Activated CD4-positive, alpha-beta memory T cell treated with anti-CD3 and anti-CD28 coated beads for 36 hours (primary cell): ENCODE measurements around the gene VWC2L. TPM values are rescaled to one million over a fixed set of nuclear protein-coding genes. Genes with fewer than 3 reads are reported as not detected.

Experiments used
- CTCF ChIA-PET: fragments of 350-600 bp; sonication (Branson Sonifier 250); formaldehyde crosslinking; loops from one replicate; lab custom pipeline; 2021; ENCODE audit warnings: antibody characterized with exemption, inconsistent platforms; lab: Charles Lee
- POLR2A ChIA-PET: fragments of 350-600 bp; sonication (Branson Sonifier 250); formaldehyde crosslinking; loops from one replicate; lab custom pipeline; 2021; ENCODE audit warnings: antibody characterized with exemption; lab: Charles Lee
- DNase-seq: peaks from one replicate; pipeline ENCODE4 v3.0.0-alpha.2; 2020
- H3K27ac Mint-ChIP-seq: one replicate; pipeline ENCODE4 v1.8.0; 2021; ENCODE audit warnings: mixed read lengths
- H3K27me3 Mint-ChIP-seq: one replicate; pipeline ENCODE4 v1.8.0; 2021; ENCODE audit warnings: mixed read lengths
- H3K36me3 Mint-ChIP-seq: one replicate; pipeline ENCODE4 v1.8.0; 2021; ENCODE audit warnings: mixed read lengths
- H3K4me1 Mint-ChIP-seq: one replicate; pipeline ENCODE4 v1.8.0; 2021; ENCODE audit warnings: low read depth, mixed read lengths
- H3K4me3 Mint-ChIP-seq: one replicate; pipeline ENCODE4 v1.8.0; 2021; ENCODE audit warnings: mild to moderate bottlenecking, mixed read lengths
- H3K9me3 Mint-ChIP-seq: one replicate; pipeline ENCODE4 v1.8.0; 2021; ENCODE audit warnings: mixed read lengths
- intact Hi-C: fragments of 100-400 bp; cut with micrococcal nuclease; formaldehyde crosslinking; loops from one replicate; pipeline ENCODE4 v1.15.1; 2023
- total RNA-seq, 2 experiments: library from RNA; stranded (reverse); gene quantifications; one replicate each; pipeline ENCODE4 v1.2.3, GENCODE V29; 2021

Gene VWC2L
- total RNA-seq, 2 experiments from 2014 or later: not detected

DNA sequence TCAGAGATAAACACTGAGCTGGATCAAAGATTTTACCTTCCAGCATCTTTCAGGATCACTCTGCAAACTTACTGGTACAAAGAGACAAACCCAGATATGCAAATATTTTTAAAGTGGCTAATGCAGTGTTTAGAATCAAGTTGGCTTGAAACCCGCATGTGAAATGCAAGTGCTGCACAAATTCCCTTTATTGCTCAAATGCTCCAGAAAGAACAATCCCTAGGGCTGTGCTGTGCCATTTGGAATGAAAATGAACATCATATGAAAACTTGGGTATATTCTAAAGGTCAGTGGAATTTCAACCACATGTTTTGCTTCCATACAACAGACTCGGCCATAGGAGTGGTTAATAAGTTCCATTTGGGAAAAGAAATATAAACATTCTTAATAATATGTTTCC, 139.1 kb downstream of the VWC2L start:
- no peaks in the 10 kb centered on the region for H3K36me3 Mint-ChIP-seq
- no peak for DNase-seq
- H3K27me3 Mint-ChIP-seq: no peaks in the 10 kb centered on the region
- H3K4me3 Mint-ChIP-seq: no peak overlapping the region
- H3K27ac Mint-ChIP-seq: no peak overlapping the region
- intact Hi-C loops: no loop called here
- POLR2A ChIA-PET: no interaction called here
- H3K4me1 Mint-ChIP-seq: no peaks in the 10 kb centered on the region
- CTCF ChIA-PET: no interaction called here
- no peaks in the 10 kb centered on the region for H3K9me3 Mint-ChIP-seq

DNA sequence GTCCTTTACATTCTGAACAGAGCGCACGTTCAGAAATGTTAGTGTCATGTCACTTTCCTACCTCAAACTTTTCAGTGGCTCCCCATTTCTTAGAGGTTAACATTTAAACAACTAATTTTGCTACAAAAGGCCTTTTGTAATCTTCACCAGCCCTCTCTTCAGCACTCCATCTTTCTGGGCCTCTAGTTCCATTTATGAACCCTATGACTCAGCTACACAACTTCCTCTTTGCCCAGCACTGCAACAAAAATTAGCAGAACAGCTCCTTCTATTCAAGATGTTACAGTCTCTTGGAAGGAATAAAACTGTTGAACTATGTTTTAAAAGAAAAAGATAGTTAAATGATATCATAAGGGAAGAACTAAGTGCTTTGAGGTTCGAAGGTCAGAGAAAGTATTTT, 139.9 kb downstream of the VWC2L start:
- no peak overlapping the region for H3K27ac Mint-ChIP-seq
- ChIA-PET CTCF (no interaction called here), POLR2A (no interaction called here)
- H3K4me1 Mint-ChIP-seq: no peaks in the 10 kb centered on the region
- intact Hi-C loops: no loop called here
- no peak for DNase-seq
- H3K4me3 Mint-ChIP-seq: no peak overlapping the region
- H3K36me3 Mint-ChIP-seq: no peaks in the 10 kb centered on the region
- no peaks in the 10 kb centered on the region for H3K27me3 Mint-ChIP-seq
- H3K9me3 Mint-ChIP-seq: no peaks in the 10 kb centered on the region

DNA sequence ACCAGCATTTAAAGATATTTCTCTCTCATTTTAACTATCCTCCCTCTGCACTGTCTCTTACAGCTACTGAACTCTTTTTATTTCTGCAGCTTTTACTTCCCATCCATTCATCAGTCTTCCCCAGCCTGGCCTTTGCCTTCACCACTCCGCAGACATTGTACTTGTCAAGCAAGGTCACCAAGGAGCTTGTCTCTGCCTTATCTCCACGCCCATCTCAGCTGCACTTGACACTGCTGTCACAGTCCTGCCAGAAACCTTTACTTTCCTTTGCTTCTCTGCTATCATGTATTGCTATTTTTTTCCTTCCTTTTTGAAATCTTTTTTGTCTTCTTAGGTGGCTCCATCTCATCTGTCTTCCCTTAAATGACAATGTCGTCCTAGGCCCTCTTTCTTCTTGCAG, 147.0 kb downstream of the VWC2L start:
- H3K4me1 Mint-ChIP-seq: no peaks in the 10 kb centered on the region
- no peak overlapping the region for H3K4me3 Mint-ChIP-seq
- H3K27ac Mint-ChIP-seq: no peak overlapping the region
- DNase-seq: no peak
- ChIA-PET POLR2A (no interaction called here), CTCF (no interaction called here)
- H3K27me3 Mint-ChIP-seq: peaks cover 5% of the 10 kb centered on the region
- intact Hi-C loops: no loop called here
- peaks cover 2% of the 10 kb centered on the region for H3K9me3 Mint-ChIP-seq
- no peaks in the 10 kb centered on the region for H3K36me3 Mint-ChIP-seq

DNA sequence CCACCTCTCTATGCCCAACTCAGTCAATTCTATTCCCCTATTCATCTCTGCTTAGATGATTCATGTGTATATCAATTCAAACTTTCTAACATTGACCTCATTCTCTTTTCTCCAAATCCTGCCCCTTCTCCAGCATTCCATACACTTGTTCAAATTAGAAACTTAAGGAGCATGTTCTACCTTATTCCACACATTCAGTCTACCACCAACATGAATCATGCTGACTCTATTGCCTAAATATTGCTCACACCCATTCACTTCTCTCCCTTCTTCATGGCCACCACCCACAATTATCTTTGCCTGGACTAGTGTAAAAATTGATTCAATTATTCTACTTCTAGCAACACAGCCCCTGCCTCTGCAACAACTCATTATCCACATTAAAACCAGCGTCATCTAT, 147.5 kb downstream of the VWC2L start:
- Mint-ChIP-seq H3K4me3 (no peak overlapping the region), H3K4me1 (no peaks in the 10 kb centered on the region), H3K9me3 (peaks cover 2% of the 10 kb centered on the region), H3K27me3 (peaks cover 5% of the 10 kb centered on the region), H3K27ac (no peak overlapping the region), H3K36me3 (no peaks in the 10 kb centered on the region)
- DNase-seq: no peak
- intact Hi-C loops: no loop called here
- ChIA-PET POLR2A (no interaction called here), CTCF (no interaction called here)

DNA sequence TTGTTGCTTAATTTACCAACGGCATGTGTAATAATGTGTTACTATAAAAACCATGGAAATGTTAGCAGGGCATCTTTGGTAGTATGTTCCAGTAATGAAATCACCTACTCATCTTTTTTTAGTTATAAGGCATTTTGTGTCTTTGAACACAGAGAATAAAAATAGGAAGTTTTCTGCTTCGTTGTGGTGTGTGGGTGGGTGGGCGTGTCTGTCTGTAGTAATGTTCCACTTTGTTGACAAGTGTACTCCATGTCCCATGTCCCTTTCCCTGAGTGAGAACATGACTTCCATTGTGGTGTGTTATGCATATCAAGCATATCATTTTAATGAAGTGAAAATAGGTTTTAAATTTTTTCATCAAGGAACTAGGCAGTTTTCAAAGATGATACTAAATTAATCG, 149.3 kb downstream of the VWC2L start:
- Mint-ChIP-seq H3K9me3 (peaks cover 2% of the 10 kb centered on the region), H3K4me1 (no peaks in the 10 kb centered on the region), H3K27me3 (peaks cover 10% of the 10 kb centered on the region), H3K27ac (no peak overlapping the region), H3K4me3 (no peak overlapping the region), H3K36me3 (no peaks in the 10 kb centered on the region)
- CTCF ChIA-PET: no interaction called here
- intact Hi-C loops: no loop called here
- DNase-seq: no peak
- POLR2A ChIA-PET: no interaction called here

DNA sequence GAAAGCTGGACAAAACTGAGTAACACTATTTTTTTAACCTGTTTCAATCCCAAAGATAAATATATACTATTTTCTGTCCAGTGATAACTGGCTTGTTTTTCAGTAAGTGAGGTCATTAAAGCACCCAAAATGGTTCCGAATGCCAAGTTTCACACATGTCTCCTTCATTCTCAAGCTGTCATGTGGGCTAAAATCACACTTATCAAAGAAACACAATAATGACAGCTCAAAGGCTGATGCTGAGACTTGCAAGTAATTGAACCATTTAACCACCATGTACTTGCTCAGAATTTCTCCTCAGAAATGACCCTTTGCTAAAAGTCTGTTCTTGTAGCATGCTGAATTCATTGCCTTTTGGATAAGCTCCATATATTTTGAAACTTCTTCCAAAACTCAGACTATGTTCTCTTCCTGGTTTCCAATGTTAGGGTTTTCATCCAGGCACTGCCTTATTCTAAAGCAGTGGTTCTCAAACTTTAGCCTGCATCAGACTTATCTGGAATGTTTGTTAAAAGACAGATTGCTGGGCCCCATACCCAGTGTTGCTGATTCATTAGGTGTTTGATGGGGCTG, 149.8 kb downstream of the VWC2L start:
- H3K9me3 Mint-ChIP-seq: peaks cover 2% of the 10 kb centered on the region
- no peak overlapping the region for H3K4me3 Mint-ChIP-seq
- no peak overlapping the region for H3K27ac Mint-ChIP-seq
- no peaks in the 10 kb centered on the region for H3K4me1 Mint-ChIP-seq
- no peak for DNase-seq
- peaks cover 10% of the 10 kb centered on the region for H3K27me3 Mint-ChIP-seq
- H3K36me3 Mint-ChIP-seq: no peaks in the 10 kb centered on the region
- intact Hi-C loops: no loop called here
- ChIA-PET CTCF (no interaction called here), POLR2A (no interaction called here)

DNA sequence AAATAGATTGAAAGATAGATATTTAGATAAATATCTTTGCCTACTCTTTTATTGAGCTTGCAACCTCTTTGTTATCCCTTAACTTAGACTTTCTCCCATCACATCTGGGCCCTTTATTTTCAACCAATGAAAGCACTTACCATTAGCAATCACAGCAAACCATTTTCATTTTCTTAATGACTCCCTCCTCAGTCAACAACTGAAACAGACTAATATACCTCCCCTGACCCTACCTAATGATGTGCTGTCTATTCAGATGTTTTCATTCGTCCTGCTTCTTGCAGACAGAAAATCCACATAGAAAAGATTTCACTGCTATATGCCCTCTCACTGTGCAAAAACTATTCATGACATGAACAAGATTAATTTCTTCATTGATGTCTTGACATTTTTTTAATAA, 154.4 kb downstream of the VWC2L start:
- Mint-ChIP-seq H3K4me3 (no peak overlapping the region), H3K4me1 (no peaks in the 10 kb centered on the region), H3K27me3 (peaks cover 10% of the 10 kb centered on the region), H3K27ac (no peak overlapping the region), H3K36me3 (no peaks in the 10 kb centered on the region), H3K9me3 (no peaks in the 10 kb centered on the region)
- ChIA-PET CTCF (no interaction called here), POLR2A (no interaction called here)
- no peak for DNase-seq
- intact Hi-C loops: no loop called here

DNA sequence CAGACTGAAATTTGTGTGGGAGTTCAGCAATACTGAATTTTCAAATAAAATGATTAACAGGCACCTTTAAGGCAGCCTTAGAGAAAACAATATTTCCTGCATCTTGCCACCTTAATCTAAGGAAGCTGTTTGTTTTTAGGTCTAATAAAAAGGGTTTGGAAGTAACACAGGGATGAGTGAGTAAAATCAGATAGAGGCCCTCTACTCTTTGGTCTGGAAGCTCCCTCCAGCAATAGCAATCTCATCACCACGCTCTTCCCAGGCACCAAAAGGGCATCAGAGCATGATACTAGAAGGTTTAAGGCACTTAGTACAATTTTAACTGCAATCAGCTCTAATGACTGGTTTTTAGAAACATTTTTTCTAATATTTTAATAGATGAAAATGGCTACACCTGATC, 155.6 kb downstream of the VWC2L start:
- no peak overlapping the region for H3K27ac Mint-ChIP-seq
- peaks cover 10% of the 10 kb centered on the region for H3K27me3 Mint-ChIP-seq
- intact Hi-C loops: no loop called here
- ChIA-PET CTCF (no interaction called here), POLR2A (no interaction called here)
- no peak overlapping the region for H3K4me3 Mint-ChIP-seq
- H3K36me3 Mint-ChIP-seq: no peaks in the 10 kb centered on the region
- no peak for DNase-seq
- no peaks in the 10 kb centered on the region for H3K4me1 Mint-ChIP-seq
- no peaks in the 10 kb centered on the region for H3K9me3 Mint-ChIP-seq

DNA sequence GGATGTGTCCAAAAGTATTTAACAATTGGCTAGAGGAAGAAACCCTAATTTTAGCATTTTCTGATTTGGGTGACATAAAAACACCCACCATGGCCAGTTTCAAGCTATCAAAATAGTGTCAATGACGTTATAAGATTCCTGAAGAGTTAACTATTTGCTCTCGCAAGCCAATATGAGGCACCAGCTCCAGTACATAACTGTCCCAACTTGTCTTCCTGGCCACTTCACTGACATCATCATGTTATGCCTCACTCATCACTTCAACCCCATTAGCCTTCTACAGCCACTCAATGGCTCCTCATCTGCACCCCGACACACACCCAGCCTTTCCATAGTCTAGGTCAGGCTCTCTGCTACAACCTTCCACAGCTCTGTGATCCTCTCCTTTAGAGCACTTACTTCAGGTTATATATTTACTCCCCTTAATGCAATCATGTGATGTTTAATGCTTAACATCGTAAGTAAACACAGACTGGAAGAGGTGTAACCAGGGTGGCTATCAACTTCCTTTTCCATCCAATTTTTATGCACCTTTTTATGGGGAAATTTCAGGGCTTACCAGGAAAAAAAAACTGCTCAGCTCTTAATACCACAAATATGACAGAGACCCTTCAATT, 158.7 kb downstream of the VWC2L start:
- Mint-ChIP-seq H3K36me3 (no peaks in the 10 kb centered on the region), H3K27me3 (no peaks in the 10 kb centered on the region), H3K27ac (no peak overlapping the region), H3K9me3 (no peaks in the 10 kb centered on the region), H3K4me3 (no peak overlapping the region), H3K4me1 (no peaks in the 10 kb centered on the region)
- DNase-seq: no peak
- intact Hi-C loops: no loop called here
- ChIA-PET POLR2A (no interaction called here), CTCF (interaction anchor here (0.6 kb wide), 1 partner anchor 1513 kb away, joined by 3 read pairs; no protein-coding TSS in a partner anchor)

DNA sequence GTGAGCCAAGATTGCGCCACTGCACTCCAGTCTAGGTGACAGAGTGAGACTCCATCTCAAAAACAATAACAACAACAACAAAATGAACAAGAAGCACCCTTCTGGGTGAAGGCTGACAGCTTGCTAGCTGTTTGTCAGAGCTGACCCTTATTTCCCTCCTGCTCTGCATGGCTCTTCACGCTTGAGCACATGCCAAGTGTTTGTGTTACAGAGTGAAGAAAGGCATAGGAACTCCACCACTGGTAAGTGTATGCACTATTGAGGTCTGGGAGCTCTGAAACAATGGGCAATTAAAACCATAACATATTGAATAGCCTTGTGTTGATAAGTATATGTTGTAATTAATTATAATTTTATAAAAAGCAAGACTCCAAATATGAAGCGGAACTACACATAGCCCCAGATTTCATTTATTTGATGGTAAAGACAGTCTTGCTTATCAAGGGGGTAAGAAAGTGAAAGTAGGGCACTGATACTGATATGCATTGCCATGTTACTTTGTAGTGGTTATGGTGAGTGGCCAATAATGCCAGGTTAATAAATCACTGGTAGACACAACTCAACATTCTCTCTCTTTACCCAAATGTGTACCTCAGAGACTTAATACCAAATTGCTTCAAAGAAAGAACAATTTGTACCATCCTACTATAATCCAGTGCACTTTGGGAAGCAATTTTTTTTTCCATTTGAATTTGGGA, 163.4 kb downstream of the VWC2L start:
- no peaks in the 10 kb centered on the region for H3K4me1 Mint-ChIP-seq
- no peaks in the 10 kb centered on the region for H3K36me3 Mint-ChIP-seq
- POLR2A ChIA-PET: no interaction called here

DNA sequence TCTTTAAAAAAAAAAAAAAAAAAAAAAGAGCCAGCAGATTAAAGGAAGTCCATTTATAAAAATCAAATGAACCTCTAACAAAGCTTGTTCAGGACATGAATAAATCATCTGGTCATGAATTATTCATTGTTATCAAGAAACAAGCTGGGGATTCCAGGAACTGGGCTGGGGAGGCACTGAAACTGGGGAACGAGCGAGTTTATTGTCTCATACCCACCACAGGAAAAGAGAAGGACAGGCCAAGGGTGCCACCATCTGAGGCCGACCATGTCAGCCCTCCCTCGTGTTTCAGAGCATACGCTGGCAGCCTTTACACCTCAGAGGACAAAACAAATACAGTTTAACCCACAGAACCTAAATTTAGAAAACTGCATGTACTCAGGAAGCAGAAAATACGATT, 164.2 kb downstream of the VWC2L start:
- DNase-seq: no peak
- intact Hi-C loops: no loop called here
- peaks cover 6% of the 10 kb centered on the region for H3K27me3 Mint-ChIP-seq
- H3K36me3 Mint-ChIP-seq: no peaks in the 10 kb centered on the region
- no peak overlapping the region for H3K4me3 Mint-ChIP-seq
- no peaks in the 10 kb centered on the region for H3K4me1 Mint-ChIP-seq
- ChIA-PET POLR2A (no interaction called here), CTCF (no interaction called here)
- H3K9me3 Mint-ChIP-seq: no peaks in the 10 kb centered on the region
- no peak overlapping the region for H3K27ac Mint-ChIP-seq

More for the DNA sequence above, 163.4 kb downstream of the VWC2L start:
- CTCF ChIA-PET: no interaction called here
- H3K27me3 Mint-ChIP-seq: peaks cover 6% of the 10 kb centered on the region
- H3K9me3 Mint-ChIP-seq: no peaks in the 10 kb centered on the region
- H3K27ac Mint-ChIP-seq: no peak overlapping the region
- DNase-seq: no peak
- H3K4me3 Mint-ChIP-seq: no peak overlapping the region
- intact Hi-C loops: no loop called here

DNA sequence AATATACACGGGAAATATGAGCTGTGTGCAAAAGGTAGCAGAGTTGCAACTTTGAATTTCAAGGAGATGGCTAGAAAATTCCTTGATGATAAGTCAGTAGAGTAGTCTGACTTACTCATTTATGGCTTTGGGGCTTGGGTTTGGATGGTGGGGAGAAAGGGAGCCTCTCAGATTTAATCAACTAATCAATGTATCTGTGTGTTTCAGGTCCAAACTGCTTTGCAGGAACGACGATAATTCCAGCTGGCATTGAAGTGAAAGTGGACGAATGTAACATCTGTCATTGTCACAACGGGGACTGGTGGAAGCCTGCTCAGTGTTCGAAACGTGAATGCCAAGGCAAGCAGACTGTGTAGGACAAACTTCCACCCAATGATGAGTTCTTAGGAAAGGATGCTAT, 164.6 kb downstream of the VWC2L start:
- ChIA-PET CTCF (no interaction called here), POLR2A (no interaction called here)
- Mint-ChIP-seq H3K27ac (no peak overlapping the region), H3K4me3 (no peak overlapping the region), H3K36me3 (no peaks in the 10 kb centered on the region), H3K9me3 (no peaks in the 10 kb centered on the region), H3K4me1 (no peaks in the 10 kb centered on the region), H3K27me3 (peaks cover 6% of the 10 kb centered on the region)
- intact Hi-C loops: no loop called here
- no peak for DNase-seq

DNA sequence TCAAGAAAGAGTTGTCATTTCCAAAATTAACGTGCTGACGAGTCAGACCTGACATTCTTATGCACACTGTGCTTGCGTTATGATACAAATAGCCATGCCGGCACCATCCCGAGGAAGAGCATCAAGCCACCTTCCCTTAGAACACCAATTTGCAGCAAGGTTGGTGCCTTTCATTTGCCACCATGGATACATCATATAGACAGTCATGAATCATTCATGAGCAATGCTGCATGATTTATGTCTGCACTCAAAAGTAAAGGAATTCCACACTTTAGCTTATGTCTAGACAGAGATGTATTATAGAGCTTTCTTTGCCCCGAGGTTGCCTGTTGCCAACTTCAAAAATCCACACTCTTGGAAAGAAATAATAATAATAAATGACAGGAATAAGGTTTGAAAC, 166.9 kb downstream of the VWC2L start:
- Mint-ChIP-seq H3K27me3 (peaks cover 6% of the 10 kb centered on the region), H3K4me1 (no peaks in the 10 kb centered on the region), H3K27ac (no peak overlapping the region), H3K9me3 (no peaks in the 10 kb centered on the region), H3K36me3 (no peaks in the 10 kb centered on the region), H3K4me3 (no peak overlapping the region)
- ChIA-PET POLR2A (no interaction called here), CTCF (no interaction called here)
- no peak for DNase-seq
- intact Hi-C loops: no loop called here
